NCI-H1048 (cell line): ENCODE results near the gene TAC1.
"Not testable (repeated sequence)": the region's sequence is repeated elsewhere in the genome, so short reads cannot be mapped to it uniquely, and the experiment has no call there.

ENCODE experiments used
- DNase-seq: peaks from one replicate; lab custom pipeline; 2025; lab: John Stamatoyannopoulos, UW

The TAC1 gene, protein sequence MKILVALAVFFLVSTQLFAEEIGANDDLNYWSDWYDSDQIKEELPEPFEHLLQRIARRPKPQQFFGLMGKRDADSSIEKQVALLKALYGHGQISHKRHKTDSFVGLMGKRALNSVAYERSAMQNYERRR

DNA sequence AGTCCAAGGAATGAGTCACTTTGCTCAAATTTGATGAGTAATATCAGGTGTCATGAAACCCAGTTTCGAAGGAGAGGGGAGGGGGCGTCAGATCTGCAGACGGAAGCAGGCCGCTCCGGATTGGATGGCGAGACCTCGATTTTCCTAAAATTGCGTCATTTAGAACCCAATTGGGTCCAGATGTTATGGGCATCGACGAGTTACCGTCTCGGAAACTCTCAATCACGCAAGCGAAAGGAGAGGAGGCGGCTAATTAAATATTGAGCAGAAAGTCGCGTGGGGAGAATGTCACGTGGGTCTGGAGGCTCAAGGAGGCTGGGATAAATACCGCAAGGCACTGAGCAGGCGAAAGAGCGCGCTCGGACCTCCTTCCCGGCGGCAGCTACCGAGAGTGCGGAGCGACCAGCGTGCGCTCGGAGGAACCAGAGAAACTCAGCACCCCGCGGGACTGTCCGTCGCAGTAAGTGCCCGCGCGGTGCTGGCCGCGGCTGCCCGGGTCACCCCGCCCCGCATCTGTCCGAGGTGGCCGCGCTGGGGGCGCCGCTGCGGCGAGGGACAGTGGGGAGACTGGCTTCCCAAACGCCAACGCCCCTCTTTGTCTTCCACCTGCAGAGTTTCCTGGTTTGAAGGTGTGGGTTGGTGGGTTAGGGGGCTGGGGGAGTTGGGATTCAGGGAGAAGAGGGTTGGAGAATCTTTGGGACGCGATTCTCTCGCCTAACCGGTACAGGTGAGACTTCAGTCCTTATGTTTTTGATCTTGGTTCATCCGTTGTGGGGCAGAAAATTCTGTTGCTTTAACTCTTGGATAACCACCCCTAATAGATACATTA, at the start of gene TAC1:
TSS of gene TAC1 (plus strand) at position 351 of the 829 bp plus-strand sequence. CDS start 527 bp downstream, outside the sequence.
- DNase-seq = no peak

DNA sequence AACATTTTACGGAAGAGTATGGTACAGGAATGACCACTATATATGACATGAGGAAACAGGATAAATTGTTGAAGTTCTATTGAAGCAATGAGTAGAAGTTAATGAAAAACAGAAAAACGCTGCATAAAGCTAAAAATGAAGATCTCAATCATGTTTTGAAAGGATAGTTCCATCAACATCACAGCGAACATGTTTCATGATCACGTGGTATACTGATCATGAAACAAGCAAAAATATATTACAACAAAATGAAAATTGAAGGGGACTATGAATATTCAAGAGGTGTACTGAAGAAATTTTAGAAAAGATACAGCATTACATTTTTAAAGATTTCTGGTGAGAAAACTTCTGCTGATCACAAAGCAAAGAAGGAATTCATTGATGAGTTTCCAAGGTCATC, 45.9 kb upstream of the TAC1 start:
- no peak for DNase-seq

DNA sequence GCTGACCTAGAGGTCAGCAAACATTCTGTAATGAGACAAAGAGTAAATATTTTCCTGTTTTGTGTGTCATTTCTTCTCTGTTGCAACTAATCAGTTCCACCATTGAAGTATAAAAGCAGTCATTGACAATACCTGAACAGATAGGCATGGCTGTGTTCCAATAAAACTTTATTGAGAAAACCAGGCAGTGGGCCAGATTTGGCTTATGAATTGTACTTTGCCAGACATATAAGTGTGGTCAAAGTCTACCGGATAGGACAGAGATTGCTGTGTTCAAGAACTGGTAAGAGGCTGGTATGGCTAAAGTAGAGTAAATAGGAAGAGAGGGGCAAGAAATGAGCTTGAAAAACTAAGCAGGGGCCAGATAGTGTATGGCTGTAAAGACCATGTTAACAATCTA, 38.3 kb upstream of the TAC1 start:
- no peak for DNase-seq

DNA sequence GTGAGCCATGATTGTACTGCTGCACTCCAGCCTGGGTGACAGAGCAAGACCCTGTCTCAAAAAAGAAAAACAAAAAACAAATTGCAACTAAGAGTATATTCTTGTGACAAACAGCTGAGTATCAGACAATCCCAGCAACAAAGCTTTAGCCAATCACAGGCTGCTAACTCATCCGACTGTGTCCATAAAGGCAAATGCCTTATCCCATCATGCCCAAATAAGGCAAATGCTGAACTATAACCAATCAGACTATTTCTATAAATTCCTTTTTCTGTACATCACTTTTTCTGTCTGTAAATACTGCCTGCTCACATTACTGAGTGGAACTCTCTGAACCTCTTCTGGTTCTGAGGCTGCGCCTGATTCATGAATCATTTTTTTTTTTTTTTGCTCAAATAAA, 37.5 kb upstream of the TAC1 start:
- no peak for DNase-seq

DNA sequence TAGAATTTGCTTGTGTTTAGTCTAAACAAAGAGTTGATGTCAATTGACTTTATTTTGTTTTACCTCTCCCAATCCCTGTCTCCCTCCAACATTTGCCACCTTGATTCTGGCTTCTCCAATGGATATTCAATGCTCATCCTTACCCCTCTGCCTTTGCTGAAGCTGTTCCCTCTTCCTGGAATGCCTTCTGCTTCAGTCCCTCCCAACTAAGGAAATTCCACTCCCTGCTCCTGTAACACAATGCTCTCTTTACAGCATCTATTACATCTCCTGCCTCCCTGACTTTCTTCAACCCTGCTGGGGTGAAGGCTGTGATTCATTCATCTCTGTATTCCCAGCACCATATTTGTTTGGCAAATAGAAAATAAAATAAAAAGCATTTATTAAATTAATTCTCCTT, 34.5 kb upstream of the TAC1 start:
- DNase-seq = no peak

DNA sequence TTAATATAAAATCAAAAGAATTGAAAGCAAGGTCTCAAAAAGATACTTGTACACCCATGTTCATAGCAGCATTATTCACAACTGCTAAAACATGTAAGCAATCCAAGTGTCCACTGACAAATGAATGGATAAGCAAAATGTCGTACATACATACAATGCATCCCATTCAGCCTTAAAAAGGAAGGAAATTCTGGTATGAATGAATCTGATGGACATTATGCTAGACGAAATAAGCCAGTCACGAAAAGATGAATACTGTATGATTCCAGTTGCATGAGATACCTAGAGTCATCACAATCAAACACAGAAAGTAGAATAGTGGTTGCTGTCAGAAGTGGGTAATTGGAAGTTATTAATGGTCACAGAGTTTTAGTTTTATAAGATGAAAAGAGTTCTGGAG, 9.5 kb upstream of the TAC1 start:
- no peak for DNase-seq

DNA sequence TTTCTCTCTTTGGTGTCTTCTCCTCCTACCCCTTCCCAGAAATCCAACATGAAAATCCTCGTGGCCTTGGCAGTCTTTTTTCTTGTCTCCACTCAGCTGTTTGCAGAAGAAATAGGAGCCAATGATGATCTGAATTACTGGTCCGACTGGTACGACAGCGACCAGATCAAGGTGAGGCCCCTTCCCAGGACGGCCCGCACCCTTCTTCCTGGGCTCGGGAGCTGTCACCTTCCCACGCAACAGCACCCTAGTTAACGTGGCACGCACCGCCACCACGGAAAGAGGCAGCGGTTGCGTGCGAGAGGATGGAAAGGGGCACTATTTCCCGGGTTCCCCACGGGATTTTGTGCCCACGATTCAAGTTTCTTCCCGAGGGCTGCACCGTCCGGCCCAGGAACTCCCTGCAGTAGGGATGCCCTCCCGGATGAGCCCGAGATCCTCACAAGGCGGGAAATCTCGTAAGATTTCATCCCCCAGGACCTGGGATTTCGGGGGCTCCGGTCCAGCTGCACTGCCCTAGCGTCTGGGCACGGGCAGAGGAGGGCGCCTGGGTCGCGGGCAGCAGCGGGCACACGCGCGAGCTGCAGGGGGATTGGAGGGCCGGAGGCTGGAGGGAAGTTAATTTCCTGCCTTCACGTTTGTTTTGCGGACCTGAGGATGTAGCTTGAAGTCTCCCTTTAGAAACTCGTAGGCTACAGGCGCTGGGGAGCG, 834 bp downstream of the TAC1 start:
- no peak for DNase-seq

DNA sequence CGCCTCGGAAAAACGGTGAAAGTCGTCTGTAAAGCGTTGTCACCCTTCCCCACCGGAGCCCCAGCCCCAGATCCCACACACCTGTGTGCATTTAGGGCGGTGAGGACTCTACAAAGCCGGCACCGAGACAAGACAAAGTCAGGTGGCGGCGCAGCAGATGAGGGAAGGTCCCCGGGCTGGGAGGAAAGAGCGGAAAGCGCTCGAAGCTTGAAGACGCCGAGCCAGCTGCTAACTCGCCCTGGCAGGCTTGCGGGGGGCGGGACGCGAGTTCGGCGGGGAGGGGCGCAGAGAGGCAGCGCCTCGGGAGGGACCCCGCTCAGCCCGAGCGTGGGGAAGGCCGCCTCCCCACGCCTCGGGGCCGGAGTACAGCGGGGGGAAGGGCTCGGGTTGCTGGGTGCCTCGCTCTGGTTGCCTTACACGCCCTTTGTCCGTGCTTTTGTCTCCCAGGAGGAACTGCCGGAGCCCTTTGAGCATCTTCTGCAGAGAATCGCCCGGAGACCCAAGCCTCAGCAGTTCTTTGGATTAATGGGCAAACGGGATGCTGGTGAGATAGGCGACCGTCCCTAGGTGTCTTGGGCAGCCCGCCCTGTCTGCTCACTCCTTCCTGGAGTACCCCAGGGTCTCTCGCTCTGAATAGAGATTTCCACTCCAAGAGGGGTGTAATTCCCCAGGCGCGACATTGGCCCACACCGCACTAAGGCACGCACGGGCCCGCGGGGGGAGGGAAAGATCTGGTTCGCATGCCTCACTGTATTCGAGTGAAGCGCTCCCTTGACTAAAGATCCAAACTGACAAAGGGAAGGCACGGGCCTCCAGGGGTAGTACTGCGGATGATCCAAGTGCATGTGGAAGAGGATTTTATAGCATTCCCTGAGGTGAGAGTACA, 1.6 kb downstream of the TAC1 start:
- DNase-seq = no peak

DNA sequence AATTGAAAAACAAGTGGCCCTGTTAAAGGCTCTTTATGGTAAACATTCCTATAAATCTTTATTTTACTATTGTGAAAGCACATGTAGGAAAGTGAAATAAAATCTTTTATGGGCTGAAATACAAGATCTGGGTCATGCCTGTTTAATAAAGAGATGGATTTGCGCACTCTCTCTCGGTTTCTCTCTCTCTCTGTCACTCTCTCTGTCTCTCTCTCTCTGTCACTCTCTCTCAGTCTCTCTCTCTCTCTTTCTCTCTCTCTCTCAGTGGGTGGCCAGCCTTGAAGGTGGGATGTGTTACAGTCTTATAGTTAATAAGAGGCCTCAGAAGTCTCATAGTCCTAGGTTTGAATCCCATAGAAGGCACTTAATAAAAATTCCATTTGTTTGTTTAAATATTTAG, 2.4 kb downstream of the TAC1 start:
- DNase-seq = no peak

DNA sequence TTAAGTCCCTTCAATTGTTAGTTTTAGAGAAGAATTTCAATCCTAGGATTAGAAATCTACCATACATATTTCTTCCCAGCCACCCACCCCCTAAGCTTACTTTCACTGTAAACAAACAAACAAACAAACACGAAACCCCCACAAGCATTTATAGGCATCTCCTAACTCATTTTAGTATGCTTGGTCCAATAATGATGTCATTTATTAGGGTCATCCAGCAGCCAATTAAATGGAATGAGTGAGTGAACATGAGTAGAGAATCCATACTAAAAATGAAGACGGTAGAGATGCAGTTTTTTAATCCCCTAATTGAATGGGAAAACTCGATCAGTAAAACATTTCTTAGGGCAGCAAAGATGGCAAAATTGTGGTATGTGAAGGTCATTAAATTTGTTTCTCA, 3.2 kb downstream of the TAC1 start:
- DNase-seq = no peak

DNA sequence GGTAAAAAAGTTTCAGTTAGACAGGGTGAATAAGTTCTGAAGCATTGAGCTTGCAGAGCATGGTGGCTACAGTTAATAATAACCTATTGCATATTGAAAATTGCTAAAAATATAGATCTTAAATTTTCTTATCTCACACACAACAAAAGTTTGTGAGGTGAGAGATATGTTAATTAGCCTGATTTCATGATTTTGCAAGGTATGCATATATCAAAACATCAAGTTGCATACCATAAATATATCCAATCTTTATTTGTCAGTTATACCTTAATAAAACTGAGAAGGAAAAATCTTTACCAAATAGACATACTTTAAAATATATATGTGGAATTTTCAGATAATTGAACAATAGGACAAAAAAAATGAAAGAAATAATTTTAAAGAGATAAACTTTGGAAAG, 16.6 kb downstream of the TAC1 start:
- DNase-seq = no peak

DNA sequence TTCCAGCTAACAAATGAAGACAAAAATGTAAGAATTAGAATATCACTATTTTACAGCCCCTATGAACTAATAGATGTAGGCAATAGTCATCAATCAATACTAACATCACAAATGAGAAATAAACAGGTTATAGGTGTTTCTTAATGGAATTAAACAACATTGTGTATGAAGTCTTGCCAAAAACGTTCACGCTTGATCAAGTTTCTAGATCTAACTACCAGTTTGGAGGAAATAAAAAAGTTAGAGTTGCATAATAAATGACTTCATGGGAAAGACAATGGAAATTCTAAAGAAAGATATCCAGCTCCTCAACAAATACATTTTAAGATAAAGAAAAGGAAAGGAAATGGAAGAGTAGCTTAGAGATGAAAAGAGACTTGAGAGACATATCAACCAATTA, 19.7 kb downstream of the TAC1 start:
- no peak for DNase-seq

DNA sequence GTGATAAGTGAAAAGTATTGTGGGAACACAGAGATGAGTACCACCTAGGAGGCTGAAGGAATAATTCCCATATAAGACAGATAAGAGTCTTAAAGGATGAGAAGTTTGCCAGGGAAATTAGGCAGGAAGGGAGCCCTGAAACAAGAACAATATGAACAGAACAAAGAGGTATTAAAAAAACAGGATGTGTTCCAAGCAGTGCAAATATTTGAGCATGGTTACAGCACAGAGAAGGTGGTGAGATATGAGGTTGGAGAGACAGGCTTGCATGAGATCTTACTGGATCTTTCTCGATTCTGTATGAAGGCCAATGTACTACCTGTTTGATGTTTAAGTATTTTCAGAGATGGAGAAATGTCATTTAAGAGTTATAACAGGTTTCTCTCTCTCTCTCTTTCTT, 20.3 kb downstream of the TAC1 start:
- DNase-seq = no peak

DNA sequence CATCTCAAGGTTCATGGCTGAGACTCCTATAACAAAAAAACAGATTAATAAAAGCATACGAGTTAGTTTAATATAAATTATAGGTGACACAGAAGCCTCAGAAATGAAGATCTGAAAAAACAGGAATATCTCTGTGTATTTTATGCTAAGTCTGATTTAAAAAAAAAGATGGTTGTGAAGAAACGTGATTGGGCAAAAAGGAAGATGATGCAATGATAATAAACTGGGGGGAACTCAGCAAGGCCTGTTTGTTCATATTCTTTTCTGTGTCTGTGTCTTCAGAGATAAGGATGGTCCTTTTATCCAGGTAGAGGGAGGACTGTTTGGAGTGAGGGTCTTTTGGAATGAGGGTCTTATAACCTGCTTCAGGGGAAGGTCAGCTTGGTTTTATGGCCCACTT, 25.9 kb downstream of the TAC1 start:
- no peak for DNase-seq

DNA sequence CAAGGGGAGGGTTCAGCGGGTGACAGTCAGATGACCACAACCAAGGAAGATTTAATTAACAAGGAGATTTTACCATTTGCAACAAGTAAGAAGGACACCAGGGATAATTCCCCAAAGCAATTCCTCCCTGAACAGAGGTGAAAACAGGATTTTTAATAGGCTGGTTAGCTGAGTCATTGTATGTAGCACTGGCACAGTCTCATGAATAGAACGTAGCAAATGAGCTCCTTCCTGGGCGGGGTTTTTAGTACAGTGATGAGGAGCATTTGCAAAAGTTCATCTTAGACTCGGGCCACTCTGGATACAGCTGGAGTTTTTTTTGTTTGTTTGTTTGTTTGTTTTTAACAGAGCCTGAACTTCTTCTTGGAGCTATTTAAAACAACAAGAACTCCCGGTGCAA, 39.0 kb downstream of the TAC1 start:
- DNase-seq = no peak

DNA sequence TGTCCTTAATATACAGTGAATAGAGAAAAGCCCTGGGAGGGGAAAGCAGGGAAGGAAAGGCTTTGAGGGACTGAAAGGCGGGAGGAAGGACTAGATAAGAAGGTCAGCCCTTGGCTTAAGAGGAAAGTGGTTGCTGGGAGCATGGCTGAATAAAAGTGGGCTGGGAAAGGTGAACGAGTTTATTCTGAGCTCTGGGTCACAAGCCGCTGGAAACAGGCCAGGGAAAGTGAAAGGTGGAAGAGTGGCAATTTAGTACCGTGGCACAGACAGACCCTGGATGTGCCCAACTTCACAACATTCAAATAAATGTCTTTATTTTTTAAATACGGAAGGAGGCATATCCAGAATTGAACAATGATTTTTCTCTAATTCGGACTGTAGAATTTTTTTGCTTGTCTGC, 39.7 kb downstream of the TAC1 start:
- no peak for DNase-seq

DNA sequence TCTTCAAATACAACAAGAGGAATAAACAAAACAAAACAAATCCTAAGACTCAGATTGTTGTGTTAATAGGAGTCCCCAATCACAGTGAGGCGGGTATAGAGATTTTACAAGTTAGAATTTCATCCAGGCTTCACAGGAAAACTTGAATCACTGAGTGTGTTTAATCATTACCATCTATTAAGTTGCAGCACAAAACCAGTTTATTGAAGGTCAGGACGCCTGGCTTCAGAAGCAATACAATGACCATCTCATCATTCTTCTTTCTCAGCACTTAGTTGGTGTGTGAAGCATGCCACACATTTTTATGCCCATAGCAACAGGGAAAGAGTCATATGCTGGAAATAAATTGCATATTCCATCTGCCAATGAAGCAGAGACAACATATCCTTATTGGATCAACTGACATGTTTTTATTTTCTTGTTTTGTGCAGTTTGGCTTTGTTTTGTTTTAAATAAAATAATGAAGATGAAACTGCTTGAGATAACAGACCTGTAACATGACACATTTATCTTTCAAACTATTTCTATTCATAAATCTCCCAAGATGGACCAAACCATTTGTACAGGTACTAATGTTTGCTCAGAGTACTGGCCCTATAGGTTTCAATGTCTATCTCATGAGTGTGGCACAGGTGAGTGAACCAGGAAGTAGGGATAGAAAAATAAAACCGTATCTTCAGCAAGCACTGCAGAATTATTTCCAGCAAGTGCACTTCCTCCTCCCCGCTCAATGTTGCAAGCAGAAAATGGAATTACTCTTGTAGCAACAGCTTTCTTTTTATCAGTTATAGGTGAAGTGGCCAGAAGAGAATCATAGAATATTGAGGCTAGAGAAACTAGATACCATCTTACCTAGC, 40.4 kb downstream of the TAC1 start:
- no peak for DNase-seq

DNA sequence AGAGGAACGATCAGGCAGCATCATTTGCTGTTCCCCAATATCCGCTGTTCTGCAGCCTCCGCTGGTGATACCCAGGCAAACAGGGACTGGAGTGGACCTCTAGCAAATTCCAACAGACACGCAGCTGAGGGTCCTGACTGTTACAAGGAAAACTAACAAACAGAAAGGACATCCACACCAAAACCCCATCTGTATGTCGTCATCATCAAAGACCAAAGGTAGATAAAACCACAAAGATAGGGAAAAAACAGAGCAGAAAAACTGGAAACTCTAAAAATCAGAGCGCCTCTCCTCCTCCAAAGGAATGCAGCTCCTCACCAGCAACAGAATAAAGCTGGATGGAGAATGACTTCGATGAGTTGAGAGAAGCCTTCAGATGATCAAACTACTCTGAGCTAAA, 54.5 kb downstream of the TAC1 start:
- not testable (repeated sequence) for DNase-seq
